Loucy (cell line): ENCODE measurements around the gene DUSP18.

Source experiments
- H2AFZ ChIP-seq: fragments of 200-600 bp; sonication (generic); 2 replicates; pipeline ENCODE4 v1.6.0; 2016; ENCODE audit warnings: antibody characterized with exemption, mild to moderate bottlenecking, low read length, moderate library complexity
- H3F3A ChIP-seq: fragments of 200-600 bp; 2 replicates; pipeline ENCODE4 v1.6.0; 2016; ENCODE audit warnings: antibody characterized with exemption, low read depth, mild to moderate bottlenecking
- H3K27me3 ChIP-seq: fragments of 200-600 bp; sonication (generic); 2 replicates; pipeline ENCODE4 v1.6.1; 2014; ENCODE audit warnings: low read length, mild to moderate bottlenecking; ENCODE audit not compliant: insufficient read depth, poor library complexity, severe bottlenecking
- H3K36me3 ChIP-seq: fragments of 200-600 bp; sonication (generic); 2 replicates; pipeline ENCODE4 v1.6.1; 2016; ENCODE audit warnings: low read length; ENCODE audit not compliant: insufficient read depth
- H3K4me1 ChIP-seq: fragments of 200-600 bp; sonication (generic); 2 replicates; pipeline ENCODE4 v1.5.1; 2014; ENCODE audit warnings: low read length, mild to moderate bottlenecking; ENCODE audit not compliant: insufficient read depth, poor library complexity, severe bottlenecking
- H3K4me2 ChIP-seq: fragments of 200-600 bp; sonication (generic); 2 replicates; pipeline ENCODE4 v1.6.0; 2014; ENCODE audit warnings: antibody characterized with exemption, low read length, low read depth, mild to moderate bottlenecking; ENCODE audit not compliant: poor library complexity, severe bottlenecking
- H3K4me3 ChIP-seq: fragments of 200-600 bp; sonication (generic); 2 replicates; pipeline ENCODE4 v1.5.1; 2014; ENCODE audit warnings: low read length, mild to moderate bottlenecking, mixed read lengths; ENCODE audit not compliant: poor library complexity, severe bottlenecking
- H3K79me2 ChIP-seq: fragments of 200-600 bp; sonication (generic); 2 replicates; pipeline ENCODE4 v1.6.1; 2014; ENCODE audit warnings: low read length; ENCODE audit not compliant: insufficient read depth
- H3K9ac ChIP-seq: fragments of 200-600 bp; sonication (generic); 2 replicates; pipeline ENCODE4 v1.6.0; 2014; ENCODE audit warnings: mild to moderate bottlenecking, low read depth, low read length, moderate library complexity; ENCODE audit not compliant: poor library complexity, severe bottlenecking
- H3K9me2 ChIP-seq: fragments of 200-600 bp; sonication (generic); replicated peaks from 2 replicates; pipeline ENCODE4 v1.6.1; 2016; ENCODE audit warnings: low read depth, low read length, mixed read lengths
- H3K9me3 ChIP-seq: fragments of 200-600 bp; sonication (generic); 2 replicates; pipeline ENCODE4 v1.6.1; 2014; ENCODE audit warnings: mild to moderate bottlenecking, antibody characterized with exemption, low read length, low read depth; ENCODE audit not compliant: insufficient read depth
- H4K20me1 ChIP-seq: fragments of 200-600 bp; sonication (generic); 2 replicates; pipeline ENCODE4 v1.6.0; 2014; ENCODE audit warnings: antibody characterized with exemption, low read length, mild to moderate bottlenecking; ENCODE audit not compliant: insufficient read depth, poor library complexity, severe bottlenecking
- EZH2phosphoT487 ChIP-seq: fragments of 200-600 bp; IDR thresholded peaks from 2 replicates; pipeline ENCODE4 v1.6.1; 2018; ENCODE audit warnings: antibody characterized with exemption, mild to moderate bottlenecking, moderate library complexity, borderline replicate concordance
- TF ChIP-seq, protein P1 (sequence below): fragments of 200-600 bp; sonication (generic); conservative IDR thresholded peaks from 2 replicates; pipeline ENCODE4 v1.5.1; 2014; ENCODE audit warnings: mild to moderate bottlenecking, antibody characterized with exemption, low read length

The DUSP18 gene

DNA sequence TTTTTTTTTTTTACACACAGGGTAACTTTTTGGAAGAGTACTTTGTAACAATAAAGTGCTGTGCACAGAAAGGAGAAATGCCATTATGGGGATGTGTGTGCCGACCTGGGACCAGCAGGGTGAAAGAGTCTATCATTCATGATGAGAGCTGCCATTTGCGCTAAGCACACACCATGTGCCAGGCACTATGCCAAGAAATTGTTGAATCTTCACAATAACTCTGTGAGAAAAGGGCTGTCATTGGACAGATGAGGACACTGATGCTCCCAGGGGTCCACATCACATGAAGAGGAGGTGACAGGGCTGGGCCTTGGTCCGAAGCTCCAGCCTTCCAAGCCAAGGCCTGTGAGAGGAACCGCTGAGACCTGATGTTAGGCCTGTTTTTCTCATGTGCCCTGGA is 5.6 kb downstream of the DUSP18 start:
- H3K4me1 ChIP-seq: peaks cover 5% of the 10 kb centered on the region
- no peaks in the 10 kb centered on the region for H3K9me2 ChIP-seq
- H4K20me1 ChIP-seq: no peaks in the 10 kb centered on the region
- H3K27me3 ChIP-seq: no peaks in the 10 kb centered on the region
- no peaks in the 10 kb centered on the region for H3K79me2 ChIP-seq
- no peaks in the 10 kb centered on the region for H3K36me3 ChIP-seq
- no peak overlapping the region for H3K4me2 ChIP-seq
- no peak overlapping the region for H3K4me3 ChIP-seq
- H3K9ac ChIP-seq: no peak overlapping the region
- no peaks in the 10 kb centered on the region for H3K9me3 ChIP-seq
- H3F3A ChIP-seq: no peaks in the 10 kb centered on the region
- H2AFZ ChIP-seq: no peak overlapping the region
- TF ChIP-seq, protein P1, sequence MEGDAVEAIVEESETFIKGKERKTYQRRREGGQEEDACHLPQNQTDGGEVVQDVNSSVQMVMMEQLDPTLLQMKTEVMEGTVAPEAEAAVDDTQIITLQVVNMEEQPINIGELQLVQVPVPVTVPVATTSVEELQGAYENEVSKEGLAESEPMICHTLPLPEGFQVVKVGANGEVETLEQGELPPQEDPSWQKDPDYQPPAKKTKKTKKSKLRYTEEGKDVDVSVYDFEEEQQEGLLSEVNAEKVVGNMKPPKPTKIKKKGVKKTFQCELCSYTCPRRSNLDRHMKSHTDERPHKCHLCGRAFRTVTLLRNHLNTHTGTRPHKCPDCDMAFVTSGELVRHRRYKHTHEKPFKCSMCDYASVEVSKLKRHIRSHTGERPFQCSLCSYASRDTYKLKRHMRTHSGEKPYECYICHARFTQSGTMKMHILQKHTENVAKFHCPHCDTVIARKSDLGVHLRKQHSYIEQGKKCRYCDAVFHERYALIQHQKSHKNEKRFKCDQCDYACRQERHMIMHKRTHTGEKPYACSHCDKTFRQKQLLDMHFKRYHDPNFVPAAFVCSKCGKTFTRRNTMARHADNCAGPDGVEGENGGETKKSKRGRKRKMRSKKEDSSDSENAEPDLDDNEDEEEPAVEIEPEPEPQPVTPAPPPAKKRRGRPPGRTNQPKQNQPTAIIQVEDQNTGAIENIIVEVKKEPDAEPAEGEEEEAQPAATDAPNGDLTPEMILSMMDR: no peak
- no peak for TF ChIP-seq EZH2phosphoT487

DNA sequence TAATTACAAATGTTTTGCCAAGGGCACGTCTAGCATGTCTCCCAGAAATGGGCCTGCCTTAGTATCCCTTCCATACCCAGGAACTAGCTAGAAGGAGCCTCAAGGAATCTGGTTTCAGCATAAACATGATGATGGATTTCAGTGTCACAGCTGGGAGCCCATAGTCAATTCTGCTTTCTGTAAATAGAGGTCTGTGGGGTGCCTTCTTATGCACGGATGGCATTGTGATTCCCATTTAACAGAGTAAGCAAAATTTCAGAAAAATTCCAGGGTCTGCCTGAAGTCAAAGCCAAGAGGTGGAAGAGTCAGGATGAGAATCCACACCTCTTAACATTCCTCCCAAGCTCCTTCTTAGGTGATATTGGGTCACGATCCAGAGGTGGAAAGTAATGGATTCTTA is 12.1 kb downstream of the DUSP18 start:
- no peak for TF ChIP-seq EZH2phosphoT487
- TF ChIP-seq, protein P1: no peak
- Histone ChIP-seq H2AFZ (no peak overlapping the region), H3F3A (no peaks in the 10 kb centered on the region), H3K4me3 (no peak overlapping the region), H3K9me3 (no peaks in the 10 kb centered on the region), H3K79me2 (no peaks in the 10 kb centered on the region), H3K9ac (no peak overlapping the region), H3K4me2 (no peak overlapping the region), H3K4me1 (no peaks in the 10 kb centered on the region), H3K27me3 (no peaks in the 10 kb centered on the region), H3K36me3 (no peaks in the 10 kb centered on the region), H3K9me2 (no peaks in the 10 kb centered on the region), H4K20me1 (no peaks in the 10 kb centered on the region)

DNA sequence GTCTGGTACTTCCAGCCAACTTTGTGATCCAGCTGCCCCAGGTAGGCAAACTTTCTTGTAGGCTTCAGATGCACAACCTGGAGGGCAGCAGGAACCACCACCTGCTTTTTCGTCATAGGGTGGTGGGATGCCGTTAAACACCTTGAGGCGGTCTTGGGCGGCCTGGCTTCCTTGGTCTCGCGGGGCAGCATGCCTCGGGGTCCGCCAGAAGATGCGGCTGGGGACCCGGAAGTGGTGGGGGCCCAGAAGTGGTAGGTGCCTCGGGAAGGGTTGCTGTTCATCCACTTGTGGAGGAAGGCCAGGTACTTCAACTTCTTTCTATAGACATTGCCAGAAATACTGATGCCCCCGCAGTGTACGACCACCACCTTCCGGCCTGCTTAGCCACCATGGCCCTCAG is 13.3 kb downstream of the DUSP18 start:
- Histone ChIP-seq H3K4me3 (no peak overlapping the region), H3K9me2 (no peaks in the 10 kb centered on the region), H3K36me3 (no peaks in the 10 kb centered on the region), H4K20me1 (no peaks in the 10 kb centered on the region), H3K27me3 (no peaks in the 10 kb centered on the region), H3F3A (no peaks in the 10 kb centered on the region), H3K9me3 (no peaks in the 10 kb centered on the region), H3K4me2 (no peak overlapping the region), H2AFZ (no peak overlapping the region), H3K4me1 (no peaks in the 10 kb centered on the region), H3K9ac (no peak overlapping the region), H3K79me2 (no peaks in the 10 kb centered on the region)
- no peak for TF ChIP-seq EZH2phosphoT487
- TF ChIP-seq, protein P1: no peak
